Stimulated activated CD8-positive, alpha-beta memory T cell treated with anti-CD3 and anti-CD28 coated beads, Interleukin-15, amount 100 ng/mL, for 1 hour (primary cell): ENCODE measurements around the gene ABCF2.

Experiments
- DNase-seq: peaks from one replicate; pipeline ENCODE4 v3.0.0-alpha.2; 2020; ENCODE audit warnings: low read depth

Gene ABCF2

GRCh38 chr7:151173386-151174245 lies 53.4 kb downstream of the ABCF2 start:
- DNase-seq: no peak

- DNase-seq: peak; percentile 55
These were observed 54.5 kb downstream of the ABCF2 start for GRCh38 chr7:151172273-151173141.

DNA sequence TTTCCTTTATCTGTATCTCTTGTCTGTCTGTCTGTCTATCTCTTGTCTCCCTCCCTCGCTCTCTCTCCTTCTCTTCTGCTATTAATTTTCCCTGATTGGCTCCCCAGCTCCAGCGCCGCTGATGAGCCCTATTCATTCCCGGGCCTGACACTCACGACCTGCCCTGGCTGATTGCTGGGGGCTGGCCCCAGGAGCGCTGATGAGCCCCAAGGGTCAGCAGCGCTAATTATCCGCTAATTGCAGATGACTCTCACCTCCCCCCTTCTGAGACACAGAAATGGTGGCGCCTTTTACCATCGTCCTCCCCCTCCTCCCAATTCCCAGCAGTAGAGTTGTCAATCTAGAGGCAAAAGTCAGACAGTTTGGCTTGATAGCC lies 58.2 kb downstream of the ABCF2 start:
- no peak for DNase-seq

- DNase-seq: peak; percentile 18
These were observed 58.8 kb downstream of the ABCF2 start for GRCh38 chr7:151168003-151168786.

DNA sequence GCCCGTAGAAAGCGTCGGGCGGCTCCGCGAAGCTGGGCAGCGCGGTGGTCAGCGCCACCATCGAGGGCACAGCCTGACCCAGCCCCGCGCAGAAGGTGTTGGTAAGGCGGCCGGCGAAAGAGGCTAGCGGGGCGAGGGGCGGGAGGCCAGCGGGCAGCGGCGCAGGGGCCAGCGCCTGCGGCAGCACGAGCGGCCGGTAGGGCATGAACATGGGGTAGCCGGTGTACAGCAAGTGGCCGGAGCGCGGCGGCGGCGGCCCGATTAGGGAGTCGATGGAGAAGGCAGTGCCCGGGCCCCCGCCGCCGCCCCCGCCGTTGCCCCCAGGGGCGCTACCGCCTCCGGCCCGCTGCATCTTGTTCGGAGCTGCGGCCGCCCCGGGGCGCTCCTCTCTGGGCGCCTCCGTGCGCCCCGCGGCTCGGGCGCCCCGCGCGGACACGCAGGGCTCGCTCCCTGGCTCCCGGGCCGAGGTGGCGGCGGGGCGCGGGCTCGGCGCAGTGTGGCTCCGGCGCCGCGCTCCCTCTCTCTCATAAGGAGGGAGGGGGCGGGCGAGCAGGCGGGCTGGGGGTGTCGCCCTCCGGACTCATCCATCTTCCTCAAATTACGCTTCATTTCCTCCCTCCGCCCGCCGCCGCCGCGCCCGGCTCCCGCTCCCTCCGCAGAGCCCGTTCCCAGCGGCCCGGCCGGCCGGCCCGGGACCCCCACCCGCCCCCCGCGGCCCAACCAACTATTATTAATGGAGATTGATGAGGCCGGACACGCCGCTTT lies 59.6 kb downstream of the ABCF2 start, which contains the start of gene GBX1:
Gene GBX1 (minus strand): TSS at position 498 of the 765 bp plus-strand sequence. CDS start 146 bp downstream, at position 352.
- DNase-seq: no peak

DNA sequence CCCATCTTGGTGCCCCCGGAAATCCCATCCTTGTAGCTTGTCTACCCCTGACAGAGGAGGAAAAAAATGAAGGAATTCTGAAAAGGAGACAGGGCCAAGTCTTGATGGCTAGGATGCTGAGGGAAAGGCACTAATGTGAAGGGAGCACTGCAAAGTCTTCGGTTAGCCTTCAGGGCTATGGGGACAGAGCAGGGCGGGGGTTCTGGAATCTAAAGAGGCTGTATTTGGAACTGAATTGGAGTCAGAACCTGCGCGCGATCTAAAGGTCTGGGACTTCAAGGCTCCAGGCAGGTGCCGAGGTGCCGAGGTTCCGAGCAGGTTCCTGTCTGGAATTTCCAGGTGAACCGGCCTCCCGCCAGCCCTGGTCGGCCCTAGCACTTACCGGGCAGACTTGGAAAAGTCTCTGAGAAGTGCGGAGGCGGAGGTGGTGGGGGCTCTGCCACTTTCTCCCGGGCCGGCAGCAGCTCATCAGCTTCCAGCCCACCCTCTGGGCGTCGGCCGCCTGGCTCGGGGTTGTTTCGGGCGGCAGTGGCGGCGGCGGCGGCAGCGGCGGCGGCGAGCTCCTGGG lies 60.3 kb downstream of the ABCF2 start:
- DNase-seq: no peak
